HEK293 (cell line): ENCODE data around the gene XG.

ENCODE experiments used
- CTCF ChIA-PET: fragments of 350-600 bp; formaldehyde crosslinking; extraction: SDS; loops from one replicate; lab custom pipeline; 2021; ENCODE audit warnings: antibody characterized with exemption; lab: Yijun Ruan, JAX
- POLR2A ChIA-PET: fragments of 300-600 bp; formaldehyde crosslinking; extraction: SDS; loops from one replicate; lab custom pipeline; 2020; ENCODE audit warnings: antibody characterized with exemption, inconsistent platforms; lab: Yijun Ruan, JAX
- H3K27ac ChIP-seq: fragments of 200-500 bp; sonication (Bioruptor generic); 2 replicates; pipeline ENCODE4 v1.5.1; 2014; ENCODE audit warnings: low read depth, low read length, control low read depth, inconsistent platforms; ENCODE audit errors: extremely low read depth
- H3K36me3 ChIP-seq, 2 experiments: fragments of 200-500 bp in 1 of 2; sonication (Bioruptor generic) in 1 of 2; 1 replicate in 1 of 2; 2 replicates in 1 of 2; pipeline ENCODE4 v1.5.1; 2014 to 2017; ENCODE audit warnings: inconsistent platforms in 2 of 2, low read length in 2 of 2; ENCODE audit not compliant: control insufficient read depth in 2 of 2, insufficient read depth in 1 of 2
- H3K4me1 ChIP-seq: fragments of 200-500 bp; sonication (Bioruptor generic); 2 replicates; pipeline ENCODE4 v1.5.1; 2014; ENCODE audit warnings: mild to moderate bottlenecking, low read length, inconsistent platforms; ENCODE audit not compliant: control insufficient read depth, insufficient read depth
- H3K4me3 ChIP-seq: 2 replicates; pipeline ENCODE4 v1.5.1; 2011; ENCODE audit warnings: low read depth, mild to moderate bottlenecking, control low read depth, low read length, moderate library complexity
- H3K9me3 ChIP-seq: fragments of 200-500 bp; sonication (Bioruptor generic); 2 replicates; pipeline ENCODE4 v1.5.1; 2014; ENCODE audit warnings: low read depth, low read length, inconsistent platforms; ENCODE audit not compliant: control insufficient read depth, insufficient read depth
- GLIS1 ChIP-seq: fragments of 450-650 bp; formaldehyde crosslinking; IDR thresholded peaks from 2 replicates; pipeline ENCODE4 v1.5.1; 2016; ENCODE audit warnings: missing biosample characterization, missing genetic modification characterization
- KLF8 ChIP-seq: fragments of 450-650 bp; formaldehyde crosslinking; IDR thresholded peaks from 2 replicates; pipeline ENCODE4 v1.5.1; 2016; ENCODE audit warnings: missing biosample characterization, missing genetic modification characterization
- SETDB1 ChIP-seq: IDR thresholded peaks from one replicate; pipeline ENCODE4 v1.6.1; 2017; ENCODE audit warnings: mild to moderate bottlenecking, low read length, moderate library complexity, mixed read lengths; ENCODE audit not compliant: insufficient read length
- YY2 ChIP-seq: fragments of 450-650 bp; formaldehyde crosslinking; IDR thresholded peaks from 2 replicates; pipeline ENCODE4 v1.5.1; 2016; ENCODE audit warnings: missing biosample characterization, missing genetic modification characterization
- ZBTB17 ChIP-seq: fragments of 450-650 bp; formaldehyde crosslinking; IDR thresholded peaks from 2 replicates; pipeline ENCODE4 v1.5.1; 2016; ENCODE audit warnings: missing biosample characterization, missing genetic modification characterization
- ZBTB21 ChIP-seq: fragments of 450-650 bp; formaldehyde crosslinking; IDR thresholded peaks from 2 replicates; pipeline ENCODE4 v1.5.1; 2017; ENCODE audit warnings: missing biosample characterization, missing genetic modification characterization
- ZNF133 ChIP-seq: fragments of 450-650 bp; formaldehyde crosslinking; IDR thresholded peaks from 2 replicates; pipeline ENCODE4 v1.5.1; 2016; ENCODE audit warnings: missing biosample characterization, missing genetic modification characterization
- ZNF366 ChIP-seq: fragments of 450-650 bp; formaldehyde crosslinking; conservative IDR thresholded peaks from 2 replicates; pipeline ENCODE4 v1.5.1; 2016; ENCODE audit warnings: missing biosample characterization, missing genetic modification characterization
- ZNF555 ChIP-seq: fragments of 450-650 bp; formaldehyde crosslinking; conservative IDR thresholded peaks from 2 replicates; pipeline ENCODE4 v1.5.1; 2017; ENCODE audit warnings: missing biosample characterization, mild to moderate bottlenecking, missing genetic modification characterization, inconsistent platforms
- ZNF561 ChIP-seq: fragments of 450-650 bp; IDR thresholded peaks from 2 replicates; pipeline ENCODE4 v1.5.1; 2018; ENCODE audit warnings: missing biosample characterization, missing genetic modification characterization, borderline replicate concordance
- ZNF571 ChIP-seq: fragments of 450-650 bp; formaldehyde crosslinking; IDR thresholded peaks from 2 replicates; pipeline ENCODE4 v1.5.0; 2017; ENCODE audit warnings: missing biosample characterization, missing genetic modification characterization
- ZNF658 ChIP-seq: fragments of 450-650 bp; formaldehyde crosslinking; IDR thresholded peaks from 2 replicates; pipeline ENCODE4; 2016; ENCODE audit warnings: missing biosample characterization, missing genetic modification characterization
- ZNF660 ChIP-seq: fragments of 450-650 bp; IDR thresholded peaks from 2 replicates; pipeline ENCODE4 v1.5.1; 2018; ENCODE audit warnings: missing biosample characterization, mild to moderate bottlenecking, missing genetic modification characterization
- ZNF791 ChIP-seq: fragments of 450-650 bp; formaldehyde crosslinking; IDR thresholded peaks from 2 replicates; pipeline ENCODE4 v1.5.1; 2016; ENCODE audit warnings: missing biosample characterization, missing genetic modification characterization
- TF ChIP-seq, protein P1 (sequence below): fragments of 450-650 bp; formaldehyde crosslinking; IDR thresholded peaks from 2 replicates; pipeline ENCODE4; 2016; ENCODE audit warnings: missing biosample characterization, missing genetic modification characterization
- TF ChIP-seq, protein P2 (sequence below): fragments of 450-650 bp; IDR thresholded peaks from 2 replicates; pipeline ENCODE4 v1.5.1; 2018; ENCODE audit warnings: missing biosample characterization, missing genetic modification characterization
- TF ChIP-seq, protein P3 (sequence below): fragments of 450-650 bp; formaldehyde crosslinking; IDR thresholded peaks from 2 replicates; pipeline ENCODE4 v1.5.1; 2016; ENCODE audit warnings: missing biosample characterization, missing genetic modification characterization
- TF ChIP-seq, protein P4 (sequence below): fragments of 450-650 bp; formaldehyde crosslinking; IDR thresholded peaks from 2 replicates; pipeline ENCODE4 v1.5.1; 2016; ENCODE audit warnings: missing biosample characterization, missing genetic modification characterization
- TF ChIP-seq, protein P5 (sequence below): sonication (generic); formaldehyde crosslinking; IDR thresholded peaks from 2 replicates; pipeline ENCODE4 v1.8.1; 2022; ENCODE audit warnings: mild to moderate bottlenecking, moderate library complexity, missing genetic modification reagents

The XG gene

DNA sequence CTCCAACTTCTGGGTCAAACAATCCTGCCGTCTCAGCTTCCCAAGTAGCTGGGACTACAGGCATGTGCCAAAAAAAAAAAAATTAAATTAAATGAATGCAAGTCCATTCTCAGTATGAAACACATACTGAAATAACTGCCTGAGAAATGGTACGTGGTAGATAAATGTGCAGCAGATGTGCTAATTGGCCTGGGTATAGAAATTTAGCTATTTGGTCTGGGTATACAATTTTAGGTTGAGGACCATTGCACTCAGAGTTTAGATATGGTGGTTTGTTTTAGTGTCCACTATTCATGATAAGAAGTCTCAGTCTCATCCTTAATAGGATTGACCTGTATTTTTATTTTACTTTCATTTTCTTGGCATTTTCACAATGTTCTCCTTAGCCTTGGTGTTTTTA, 86.1 kb downstream of the XG start:
- POLR2A ChIA-PET, result no interaction called here

DNA sequence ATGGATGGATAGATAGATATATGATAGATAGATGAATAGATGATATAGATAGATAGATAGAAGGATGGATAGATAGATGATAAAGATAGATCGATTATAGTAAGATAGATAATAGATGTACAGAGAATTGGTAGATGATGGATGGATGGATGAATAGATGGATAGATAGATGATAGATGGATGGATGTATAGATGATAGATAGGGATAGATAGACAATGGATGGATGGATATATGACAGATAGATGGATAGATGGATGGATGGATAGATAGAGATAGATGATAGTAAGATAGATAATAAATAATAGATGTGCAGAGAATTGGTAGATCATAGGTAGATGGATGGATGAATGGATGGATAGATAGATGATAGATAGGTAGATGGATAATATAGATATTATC, 89.1 kb downstream of the XG start:
- TF ChIP-seq ZNF366 (peak; percentile 78), YY2 (tag by site-specific recombination) (no peak), ZNF658 (tag by site-specific recombination) (no peak), ZBTB17 (peak; percentile 85), ZNF133 (tag by site-specific recombination) (no peak)
- TF ChIP-seq, protein P1, sequence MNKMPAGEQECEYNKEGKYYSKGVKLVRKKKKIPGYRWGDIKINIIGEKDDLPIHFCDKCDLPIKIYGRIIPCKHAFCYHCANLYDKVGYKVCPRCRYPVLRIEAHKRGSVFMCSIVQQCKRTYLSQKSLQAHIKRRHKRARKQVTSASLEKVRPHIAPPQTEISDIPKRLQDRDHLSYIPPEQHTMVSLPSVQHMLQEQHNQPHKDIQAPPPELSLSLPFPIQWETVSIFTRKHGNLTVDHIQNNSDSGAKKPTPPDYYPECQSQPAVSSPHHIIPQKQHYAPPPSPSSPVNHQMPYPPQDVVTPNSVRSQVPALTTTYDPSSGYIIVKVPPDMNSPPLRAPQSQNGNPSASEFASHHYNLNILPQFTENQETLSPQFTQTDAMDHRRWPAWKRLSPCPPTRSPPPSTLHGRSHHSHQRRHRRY, result no peak
- Histone ChIP-seq H3K9me3 (no peaks in the 10 kb centered on the region), H3K4me3 (no peak overlapping the region), H3K27ac (no peak overlapping the region), H3K4me1 (no peaks in the 10 kb centered on the region), H3K36me3 (peaks cover 0 to 24% of the 10 kb centered on the region in 2 experiments; a peak in 1 of 3 replicates)
- ChIA-PET CTCF (no interaction called here), POLR2A (no interaction called here)

More for the DNA sequence above, 86.1 kb downstream of the XG start:
- TF ChIP-seq ZNF571 (tag by site-specific recombination), result no peak
- TF ChIP-seq SETDB1, result peak; percentile 53
- CTCF ChIA-PET, result no interaction called here
- Histone ChIP-seq H3K4me1 (no peaks in the 10 kb centered on the region), H3K4me3 (no peak overlapping the region), H3K9me3 (no peaks in the 10 kb centered on the region), H3K36me3 (peaks cover 0 to 11% of the 10 kb centered on the region in 2 experiments; a peak in 1 of 3 replicates), H3K27ac (no peak overlapping the region)

DNA sequence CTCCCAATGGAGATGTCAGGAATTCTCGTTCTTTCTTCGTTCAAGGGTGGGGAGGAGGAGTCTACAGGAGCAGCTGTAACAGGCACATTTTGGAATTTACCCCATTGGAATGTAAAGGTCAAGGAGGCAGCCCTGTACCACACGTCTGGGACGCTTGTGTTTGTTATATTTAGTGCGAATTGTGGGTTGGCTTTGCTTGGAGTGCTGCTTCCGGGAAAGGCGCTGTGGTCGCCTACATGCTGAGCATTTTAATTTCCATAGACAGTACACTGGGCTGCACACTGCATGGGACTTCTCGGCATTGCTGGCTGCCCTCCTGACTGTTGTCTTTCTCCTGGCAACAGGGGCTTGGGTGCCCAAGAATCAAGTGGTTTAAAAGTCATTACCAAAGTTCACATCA, 89.7 kb downstream of the XG start:
- TF ChIP-seq GLIS1 (tag by site-specific recombination) (no peak), ZNF555 (tag by site-specific recombination) (no peak), ZBTB21 (tag by site-specific recombination) (no peak), ZNF660 (no peak), KLF8 (tag by site-specific recombination) (no peak), ZNF791 (tag by site-specific recombination) (no peak), ZNF561 (no peak)
- TF ChIP-seq, protein P2, sequence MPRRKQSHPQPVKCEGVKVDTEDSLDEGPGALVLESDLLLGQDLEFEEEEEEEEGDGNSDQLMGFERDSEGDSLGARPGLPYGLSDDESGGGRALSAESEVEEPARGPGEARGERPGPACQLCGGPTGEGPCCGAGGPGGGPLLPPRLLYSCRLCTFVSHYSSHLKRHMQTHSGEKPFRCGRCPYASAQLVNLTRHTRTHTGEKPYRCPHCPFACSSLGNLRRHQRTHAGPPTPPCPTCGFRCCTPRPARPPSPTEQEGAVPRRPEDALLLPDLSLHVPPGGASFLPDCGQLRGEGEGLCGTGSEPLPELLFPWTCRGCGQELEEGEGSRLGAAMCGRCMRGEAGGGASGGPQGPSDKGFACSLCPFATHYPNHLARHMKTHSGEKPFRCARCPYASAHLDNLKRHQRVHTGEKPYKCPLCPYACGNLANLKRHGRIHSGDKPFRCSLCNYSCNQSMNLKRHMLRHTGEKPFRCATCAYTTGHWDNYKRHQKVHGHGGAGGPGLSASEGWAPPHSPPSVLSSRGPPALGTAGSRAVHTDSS (tag by site-specific recombination), result no peak
- TF ChIP-seq, protein P3, sequence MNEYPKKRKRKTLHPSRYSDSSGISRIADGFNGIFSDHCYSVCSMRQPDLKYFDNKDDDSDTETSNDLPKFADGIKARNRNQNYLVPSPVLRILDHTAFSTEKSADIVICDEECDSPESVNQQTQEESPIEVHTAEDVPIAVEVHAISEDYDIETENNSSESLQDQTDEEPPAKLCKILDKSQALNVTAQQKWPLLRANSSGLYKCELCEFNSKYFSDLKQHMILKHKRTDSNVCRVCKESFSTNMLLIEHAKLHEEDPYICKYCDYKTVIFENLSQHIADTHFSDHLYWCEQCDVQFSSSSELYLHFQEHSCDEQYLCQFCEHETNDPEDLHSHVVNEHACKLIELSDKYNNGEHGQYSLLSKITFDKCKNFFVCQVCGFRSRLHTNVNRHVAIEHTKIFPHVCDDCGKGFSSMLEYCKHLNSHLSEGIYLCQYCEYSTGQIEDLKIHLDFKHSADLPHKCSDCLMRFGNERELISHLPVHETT (tag by site-specific recombination), result no peak
- TF ChIP-seq, protein P4, sequence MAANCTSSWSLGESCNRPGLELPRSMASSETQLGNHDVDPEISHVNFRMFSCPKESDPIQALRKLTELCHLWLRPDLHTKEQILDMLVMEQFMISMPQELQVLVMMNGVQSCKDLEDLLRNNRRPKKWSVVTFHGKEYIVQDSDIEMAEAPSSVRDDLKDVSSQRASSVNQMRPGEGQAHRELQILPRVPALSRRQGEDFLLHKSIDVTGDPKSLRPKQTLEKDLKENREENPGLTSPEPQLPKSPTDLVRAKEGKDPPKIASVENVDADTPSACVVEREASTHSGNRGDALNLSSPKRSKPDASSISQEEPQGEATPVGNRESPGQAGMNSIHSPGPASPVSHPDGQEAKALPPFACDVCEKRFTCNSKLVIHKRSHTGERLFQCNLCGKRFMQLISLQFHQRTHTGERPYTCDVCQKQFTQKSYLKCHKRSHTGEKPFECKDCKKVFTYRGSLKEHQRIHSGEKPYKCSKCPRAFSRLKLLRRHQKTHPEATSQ (tag by site-specific recombination), result no peak
- TF ChIP-seq, protein P5, sequence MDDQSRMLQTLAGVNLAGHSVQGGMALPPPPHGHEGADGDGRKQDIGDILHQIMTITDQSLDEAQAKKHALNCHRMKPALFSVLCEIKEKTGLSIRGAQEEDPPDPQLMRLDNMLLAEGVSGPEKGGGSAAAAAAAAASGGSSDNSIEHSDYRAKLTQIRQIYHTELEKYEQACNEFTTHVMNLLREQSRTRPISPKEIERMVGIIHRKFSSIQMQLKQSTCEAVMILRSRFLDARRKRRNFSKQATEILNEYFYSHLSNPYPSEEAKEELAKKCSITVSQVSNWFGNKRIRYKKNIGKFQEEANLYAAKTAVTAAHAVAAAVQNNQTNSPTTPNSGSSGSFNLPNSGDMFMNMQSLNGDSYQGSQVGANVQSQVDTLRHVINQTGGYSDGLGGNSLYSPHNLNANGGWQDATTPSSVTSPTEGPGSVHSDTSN, result no peak
- H3K4me3 ChIP-seq, result no peak overlapping the region
- H3K27ac ChIP-seq, result no peak overlapping the region
- ChIA-PET CTCF (no interaction called here), POLR2A (no interaction called here)
- H3K9me3 ChIP-seq, result no peaks in the 10 kb centered on the region
- H3K4me1 ChIP-seq, result no peaks in the 10 kb centered on the region
- H3K36me3 ChIP-seq, result peaks cover 0 to 24% of the 10 kb centered on the region in 2 experiments; a peak in 1 of 3 replicates
